Measurements from ENCODE around the gene TMEM132C.
A peak's percentile ranks its signal among the peaks of the same experiment; 100 is the strongest.

TMEM132C gene

GRCh38 chr12:128388461-128389000 is 121.6 kb downstream of the TMEM132C start:
- Histone ChIP-seq H3K4me3 (ENCODE audit: low read depth in 1 of 5, low read length in 5 of 5) (peak overlapping the region in 2 of 5 donors; percentile 17 to 20), H3K4me1 (ENCODE audit: control insufficient read depth in 5 of 5, insufficient read depth in 5 of 5, low read length in 5 of 5) (peaks cover 4 to 21% (median 19%) of the 10 kb centered on the region in 5 donors), H3K27ac (ENCODE audit: low read depth, low read length) (peak overlapping the region; percentile 74), H3K27me3 (ENCODE audit: control insufficient read depth in 5 of 5, insufficient read depth in 4 of 5, low read length in 5 of 5) (no peaks in the 10 kb centered on the region), H3K9ac (ENCODE audit: low read length in 5 of 5) (peak overlapping the region in 2 of 5 donors; percentile 6 to 21), H3K9me3 (ENCODE audit: control insufficient read depth in 5 of 5, low read length in 5 of 5) (peaks cover 0 to 4% (median 2%) of the 10 kb centered on the region in 5 donors), H3K36me3 (ENCODE audit: control insufficient read depth in 5 of 5, insufficient read depth in 5 of 5, low read length in 5 of 5) (peaks cover 0 to 5% (median 0%) of the 10 kb centered on the region in 5 donors)

DNA sequence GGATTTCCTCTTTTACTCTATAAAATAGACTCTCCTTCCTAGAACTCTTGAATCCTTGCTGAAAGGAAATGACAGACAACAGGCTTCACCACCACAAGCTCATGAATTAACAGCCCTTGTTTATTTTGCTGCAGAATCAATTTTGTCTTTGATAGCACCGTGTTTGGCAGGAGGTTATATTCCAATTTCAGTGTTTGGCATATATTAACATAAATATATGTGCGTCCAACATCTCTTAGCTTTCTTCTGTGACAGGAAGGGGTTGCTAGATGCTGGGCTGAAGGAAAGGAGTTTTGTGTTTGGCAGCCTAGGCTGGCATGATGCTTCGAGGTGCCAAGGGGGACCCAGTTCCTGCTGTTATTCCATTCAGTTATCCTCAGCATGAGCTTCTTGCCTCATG is 126.4 kb downstream of the TMEM132C start:
- Histone ChIP-seq H3K9me3 (ENCODE audit: control insufficient read depth in 5 of 5, low read length in 5 of 5) (peaks cover 0 to 8% (median 5%) of the 10 kb centered on the region in 5 donors), H3K36me3 (ENCODE audit: control insufficient read depth in 5 of 5, insufficient read depth in 5 of 5, low read length in 5 of 5) (no peaks in the 10 kb centered on the region), H3K27ac (ENCODE audit: low read depth, low read length) (no peak overlapping the region), H3K27me3 (ENCODE audit: control insufficient read depth in 5 of 5, insufficient read depth in 4 of 5, low read length in 5 of 5) (no peaks in the 10 kb centered on the region), H3K4me3 (ENCODE audit: low read depth in 1 of 5, low read length in 5 of 5) (no peak overlapping the region), H3K4me1 (ENCODE audit: control insufficient read depth in 5 of 5, insufficient read depth in 5 of 5, low read length in 5 of 5) (peaks cover 4 to 12% (median 10%) of the 10 kb centered on the region in 5 donors), H3K9ac (ENCODE audit: low read length in 5 of 5) (no peak overlapping the region)

DNA sequence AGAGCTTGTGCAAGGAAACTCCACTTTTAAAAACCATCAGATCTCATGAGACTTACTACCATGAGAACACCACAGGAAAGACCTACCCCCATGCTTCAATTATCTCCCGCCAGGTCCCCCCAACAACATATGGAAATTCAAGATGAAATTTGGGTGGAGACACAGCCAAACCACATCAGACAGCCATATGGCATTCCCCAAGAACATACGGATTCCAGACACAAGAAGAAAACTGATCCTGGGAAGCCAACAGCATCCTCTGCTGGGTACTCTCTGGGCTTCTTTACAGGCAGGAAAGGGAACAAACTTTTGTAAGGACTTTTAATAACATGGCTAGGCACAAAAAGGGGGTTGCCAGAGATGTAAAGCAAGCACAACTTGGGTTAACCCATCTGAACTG is 127.2 kb downstream of the TMEM132C start:
- Histone ChIP-seq H3K9ac (ENCODE audit: low read length in 5 of 5) (no peak overlapping the region), H3K4me1 (ENCODE audit: control insufficient read depth in 5 of 5, insufficient read depth in 5 of 5, low read length in 5 of 5) (peaks cover 0 to 4% (median 2%) of the 10 kb centered on the region in 5 donors), H3K9me3 (ENCODE audit: control insufficient read depth in 5 of 5, low read length in 5 of 5) (peaks cover 0 to 8% (median 5%) of the 10 kb centered on the region in 5 donors), H3K27ac (ENCODE audit: low read depth, low read length) (no peak overlapping the region), H3K36me3 (ENCODE audit: control insufficient read depth in 5 of 5, insufficient read depth in 5 of 5, low read length in 5 of 5) (no peaks in the 10 kb centered on the region), H3K4me3 (ENCODE audit: low read depth in 1 of 5, low read length in 5 of 5) (no peak overlapping the region), H3K27me3 (ENCODE audit: control insufficient read depth in 5 of 5, insufficient read depth in 4 of 5, low read length in 5 of 5) (no peaks in the 10 kb centered on the region)

GRCh38 chr12:128399253-128399652 is 132.3 kb downstream of the TMEM132C start:
- H3K9ac ChIP-seq (ENCODE audit: low read length in 5 of 5), result no peak overlapping the region
- peaks cover 0 to 4% (median 0%) of the 10 kb centered on the region in 5 donors for H3K9me3 ChIP-seq (ENCODE audit: control insufficient read depth in 5 of 5, low read length in 5 of 5)
- no peak overlapping the region for H3K27ac ChIP-seq (ENCODE audit: low read depth, low read length)
- H3K4me3 ChIP-seq (ENCODE audit: low read depth in 1 of 5, low read length in 5 of 5), result no peak overlapping the region
- no peaks in the 10 kb centered on the region for H3K27me3 ChIP-seq (ENCODE audit: control insufficient read depth in 5 of 5, insufficient read depth in 4 of 5, low read length in 5 of 5)
- H3K36me3 ChIP-seq (ENCODE audit: control insufficient read depth in 5 of 5, insufficient read depth in 5 of 5, low read length in 5 of 5), result no peaks in the 10 kb centered on the region
- no peaks in the 10 kb centered on the region for H3K4me1 ChIP-seq (ENCODE audit: control insufficient read depth in 5 of 5, insufficient read depth in 5 of 5, low read length in 5 of 5)

DNA sequence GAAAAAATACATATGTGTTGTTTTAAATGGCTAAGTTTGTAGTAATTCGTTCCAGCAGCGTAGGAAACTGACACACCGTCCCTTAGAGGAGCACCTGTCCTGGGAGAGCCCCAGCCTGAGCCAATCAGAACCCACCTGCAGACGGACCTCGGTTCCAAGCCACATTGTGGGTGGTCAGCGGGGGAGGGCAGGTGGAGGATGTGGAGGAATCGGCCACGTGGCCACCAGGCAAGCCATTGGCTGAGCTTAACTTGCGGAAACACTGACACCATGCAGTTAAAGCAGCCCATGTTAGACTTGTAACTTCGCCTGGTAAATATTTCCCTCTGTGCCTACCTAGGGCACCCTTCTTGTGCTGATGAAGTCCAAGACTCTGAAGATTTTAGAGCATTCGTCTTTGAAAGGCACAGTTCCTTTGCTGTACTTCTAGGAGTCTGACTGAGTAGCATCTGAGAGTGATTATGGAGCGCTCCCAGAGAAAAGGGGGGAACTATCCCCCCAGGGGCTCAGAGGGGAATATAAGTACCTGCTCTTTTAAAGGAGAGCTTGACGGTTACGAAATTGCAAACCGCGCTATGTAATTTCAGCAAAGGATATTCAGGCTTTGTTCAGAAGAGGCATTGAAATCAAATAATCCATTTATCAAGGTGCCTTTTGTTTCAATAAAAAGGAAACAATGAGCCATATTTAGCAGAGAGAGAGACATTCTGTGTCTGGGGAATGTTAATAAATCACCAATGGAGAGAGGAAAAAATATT is 135.7 kb downstream of the TMEM132C start:
- no peak overlapping the region for H3K4me3 ChIP-seq (ENCODE audit: low read depth in 1 of 5, low read length in 5 of 5)
- H3K36me3 ChIP-seq (ENCODE audit: control insufficient read depth in 5 of 5, insufficient read depth in 5 of 5, low read length in 5 of 5), result peaks cover 0 to 3% (median 0%) of the 10 kb centered on the region in 5 donors
- no peak overlapping the region for H3K9ac ChIP-seq (ENCODE audit: low read length in 5 of 5)
- no peaks in the 10 kb centered on the region for H3K4me1 ChIP-seq (ENCODE audit: control insufficient read depth in 5 of 5, insufficient read depth in 5 of 5, low read length in 5 of 5)
- H3K27ac ChIP-seq (ENCODE audit: low read depth, low read length), result no peak overlapping the region
- H3K27me3 ChIP-seq (ENCODE audit: control insufficient read depth in 5 of 5, insufficient read depth in 4 of 5, low read length in 5 of 5), result no peaks in the 10 kb centered on the region
- H3K9me3 ChIP-seq (ENCODE audit: control insufficient read depth in 5 of 5, low read length in 5 of 5), result no peaks in the 10 kb centered on the region

- H3K9me3 ChIP-seq (ENCODE audit: control insufficient read depth in 5 of 5, low read length in 5 of 5), result no peaks in the 10 kb centered on the region
- H3K9ac ChIP-seq (ENCODE audit: low read length in 5 of 5), result no peak overlapping the region
- H3K36me3 ChIP-seq (ENCODE audit: control insufficient read depth in 5 of 5, insufficient read depth in 5 of 5, low read length in 5 of 5), result peaks cover 0 to 3% (median 0%) of the 10 kb centered on the region in 5 donors
- no peak overlapping the region for H3K27ac ChIP-seq (ENCODE audit: low read depth, low read length)
- no peak overlapping the region for H3K4me3 ChIP-seq (ENCODE audit: low read depth in 1 of 5, low read length in 5 of 5)
- H3K4me1 ChIP-seq (ENCODE audit: control insufficient read depth in 5 of 5, insufficient read depth in 5 of 5, low read length in 5 of 5), result peaks cover 0 to 8% (median 2%) of the 10 kb centered on the region in 5 donors
- H3K27me3 ChIP-seq (ENCODE audit: control insufficient read depth in 5 of 5, insufficient read depth in 4 of 5, low read length in 5 of 5), result no peaks in the 10 kb centered on the region
Measured at GRCh38 chr12:128408669-128409068, 141.7 kb downstream of the TMEM132C start.

DNA sequence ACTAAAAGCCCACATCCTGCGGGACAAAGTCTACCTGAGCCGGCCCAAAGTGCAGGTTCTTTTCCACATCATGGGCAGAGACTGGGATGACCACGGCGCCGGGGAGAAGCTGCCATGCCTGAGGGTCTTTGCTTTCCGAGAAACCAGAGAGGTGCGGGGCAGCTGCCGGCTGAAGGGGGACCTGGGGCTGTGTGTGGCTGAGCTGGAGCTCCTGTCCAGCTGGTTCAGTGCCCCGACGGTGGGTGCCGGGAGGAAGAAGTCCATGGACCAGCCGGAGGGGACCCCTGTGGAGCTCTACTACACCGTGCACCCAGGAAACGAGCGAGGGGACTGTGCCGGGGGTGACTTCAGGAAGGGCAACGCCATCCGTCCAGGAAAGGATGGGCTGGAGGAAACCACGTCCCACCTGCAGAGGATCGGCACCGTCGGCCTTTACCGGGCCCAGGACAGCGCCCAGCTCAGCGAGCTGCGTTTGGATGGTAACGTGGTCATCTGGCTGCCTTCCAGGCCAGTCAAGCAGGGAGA is 148.1 kb downstream of the TMEM132C start:
- peaks cover 0 to 10% (median 6%) of the 10 kb centered on the region in 5 donors for H3K36me3 ChIP-seq (ENCODE audit: control insufficient read depth in 5 of 5, insufficient read depth in 5 of 5, low read length in 5 of 5)
- no peaks in the 10 kb centered on the region for H3K9me3 ChIP-seq (ENCODE audit: control insufficient read depth in 5 of 5, low read length in 5 of 5)
- H3K27me3 ChIP-seq (ENCODE audit: control insufficient read depth in 5 of 5, insufficient read depth in 4 of 5, low read length in 5 of 5), result no peaks in the 10 kb centered on the region
- H3K4me1 ChIP-seq (ENCODE audit: control insufficient read depth in 5 of 5, insufficient read depth in 5 of 5, low read length in 5 of 5), result peaks cover 0 to 7% (median 3%) of the 10 kb centered on the region in 5 donors
- no peak overlapping the region for H3K9ac ChIP-seq (ENCODE audit: low read length in 5 of 5)
- H3K4me3 ChIP-seq (ENCODE audit: low read depth in 1 of 5, low read length in 5 of 5), result no peak overlapping the region
- no peak overlapping the region for H3K27ac ChIP-seq (ENCODE audit: low read depth, low read length)

- Histone ChIP-seq H3K9me3 (ENCODE audit: control insufficient read depth in 5 of 5, low read length in 5 of 5) (no peaks in the 10 kb centered on the region), H3K27me3 (ENCODE audit: control insufficient read depth in 5 of 5, insufficient read depth in 4 of 5, low read length in 5 of 5) (no peaks in the 10 kb centered on the region), H3K4me3 (ENCODE audit: low read depth in 1 of 5, low read length in 5 of 5) (no peak overlapping the region), H3K36me3 (ENCODE audit: control insufficient read depth in 5 of 5, insufficient read depth in 5 of 5, low read length in 5 of 5) (peaks cover 0 to 10% (median 6%) of the 10 kb centered on the region in 5 donors), H3K4me1 (ENCODE audit: control insufficient read depth in 5 of 5, insufficient read depth in 5 of 5, low read length in 5 of 5) (peaks cover 0 to 7% (median 3%) of the 10 kb centered on the region in 5 donors), H3K9ac (ENCODE audit: low read length in 5 of 5) (no peak overlapping the region), H3K27ac (ENCODE audit: low read depth, low read length) (no peak overlapping the region)
Measured at GRCh38 chr12:128418944-128419343, 152.0 kb downstream of the TMEM132C start.

GRCh38 chr12:128420163-128420562 is 153.2 kb downstream of the TMEM132C start:
- Histone ChIP-seq H3K4me1 (ENCODE audit: control insufficient read depth in 5 of 5, insufficient read depth in 5 of 5, low read length in 5 of 5) (peaks cover 0 to 7% (median 6%) of the 10 kb centered on the region in 5 donors), H3K36me3 (ENCODE audit: control insufficient read depth in 5 of 5, insufficient read depth in 5 of 5, low read length in 5 of 5) (peaks cover 0 to 7% (median 6%) of the 10 kb centered on the region in 5 donors), H3K27ac (ENCODE audit: low read depth, low read length) (no peak overlapping the region), H3K9me3 (ENCODE audit: control insufficient read depth in 5 of 5, low read length in 5 of 5) (no peaks in the 10 kb centered on the region), H3K9ac (ENCODE audit: low read length in 5 of 5) (no peak overlapping the region), H3K27me3 (ENCODE audit: control insufficient read depth in 5 of 5, insufficient read depth in 4 of 5, low read length in 5 of 5) (no peaks in the 10 kb centered on the region), H3K4me3 (ENCODE audit: low read depth in 1 of 5, low read length in 5 of 5) (no peak overlapping the region)

GRCh38 chr12:128421375-128421774 is 154.4 kb downstream of the TMEM132C start:
- Histone ChIP-seq H3K9ac (ENCODE audit: low read length in 5 of 5) (no peak overlapping the region), H3K4me3 (ENCODE audit: low read depth in 1 of 5, low read length in 5 of 5) (no peak overlapping the region)

More at GRCh38 chr12:128421375-128421774, 154.4 kb downstream of the TMEM132C start:
- no peaks in the 10 kb centered on the region for H3K36me3 ChIP-seq (ENCODE audit: control insufficient read depth in 5 of 5, insufficient read depth in 5 of 5, low read length in 5 of 5)
- no peaks in the 10 kb centered on the region for H3K27me3 ChIP-seq (ENCODE audit: control insufficient read depth in 5 of 5, insufficient read depth in 4 of 5, low read length in 5 of 5)
- H3K4me1 ChIP-seq (ENCODE audit: control insufficient read depth in 5 of 5, insufficient read depth in 5 of 5, low read length in 5 of 5), result peaks cover 0 to 19% (median 16%) of the 10 kb centered on the region in 5 donors
- H3K9me3 ChIP-seq (ENCODE audit: control insufficient read depth in 5 of 5, low read length in 5 of 5), result no peaks in the 10 kb centered on the region
- no peak overlapping the region for H3K27ac ChIP-seq (ENCODE audit: low read depth, low read length)
